Fibroblast of lung (primary cell): ENCODE data around the gene P2RY11. TPM values are rescaled to one million over a fixed set of nuclear protein-coding genes. Genes with fewer than 3 reads are reported as not detected.

Experiments
- DNase-seq, 2 donors: peaks; one replicate each; pipeline versions ENCODE4 v3.0.0 to v3.0.0-alpha.2; 2010; ENCODE audit warnings: low read depth in 2 of 2
- H2AFZ ChIP-seq: 2 replicates; pipeline ENCODE4 v1.5.1; 2012; ENCODE audit warnings: low read length, control low read depth, inconsistent platforms
- H3K27ac ChIP-seq: 2 replicates; pipeline ENCODE4 v1.5.1; 2011; ENCODE audit warnings: low read length, control low read depth; ENCODE audit not compliant: insufficient read depth
- H3K27me3 ChIP-seq: 2 replicates; pipeline ENCODE4 v1.5.1; 2011; ENCODE audit warnings: mild to moderate bottlenecking, low read length; ENCODE audit not compliant: control insufficient read depth, insufficient read depth
- H3K36me3 ChIP-seq: 2 replicates; pipeline ENCODE4 v1.5.1; 2011; ENCODE audit warnings: low read length; ENCODE audit not compliant: control insufficient read depth, insufficient read depth
- H3K4me1 ChIP-seq: 2 replicates; pipeline ENCODE4 v1.5.1; 2011; ENCODE audit warnings: low read length; ENCODE audit not compliant: control insufficient read depth, insufficient read depth; ENCODE audit errors: extremely low read depth
- H3K4me2 ChIP-seq: 2 replicates; pipeline ENCODE4 v1.5.1; 2011; ENCODE audit warnings: low read length, control low read depth; ENCODE audit not compliant: insufficient read depth; ENCODE audit errors: extremely low read depth
- H3K4me3 ChIP-seq, 4 experiments: fragments of 200-600 bp in 1 of 4; sonication (generic) in 1 of 4; replicated peaks in 1 of 4; 2 replicates each; pipeline ENCODE4 v1.5.1; 2011 to 2016; ENCODE audit warnings: low read length in 4 of 4, low read depth in 3 of 4, mild to moderate bottlenecking in 3 of 4, control low read depth in 2 of 4, inconsistent platforms in 1 of 4, mixed read lengths in 1 of 4; ENCODE audit not compliant: insufficient read depth in 1 of 4; ENCODE audit errors: control extremely low read depth in 1 of 4
- H3K79me2 ChIP-seq: 2 replicates; pipeline ENCODE4 v1.5.1; 2012; ENCODE audit warnings: mild to moderate bottlenecking, low read length, inconsistent platforms; ENCODE audit not compliant: control insufficient read depth, insufficient read depth
- H3K9ac ChIP-seq: 2 replicates; pipeline ENCODE4 v1.5.1; 2011; ENCODE audit warnings: mild to moderate bottlenecking, low read length, control low read depth; ENCODE audit not compliant: insufficient read depth
- H3K9me3 ChIP-seq: 2 replicates; pipeline ENCODE4 v1.5.1; 2012; ENCODE audit warnings: low read depth, low read length; ENCODE audit not compliant: control insufficient read depth, insufficient read depth
- H4K20me1 ChIP-seq: 2 replicates; pipeline ENCODE4 v1.5.1; 2011; ENCODE audit warnings: low read length; ENCODE audit not compliant: control insufficient read depth, insufficient read depth; ENCODE audit errors: extremely low read depth
- EZH2 ChIP-seq: IDR thresholded peaks from 2 replicates; pipeline ENCODE4 v1.5.1; 2012; ENCODE audit warnings: low read length, control low read depth, mild to moderate bottlenecking; ENCODE audit errors: missing control alignments
- polyA plus RNA-seq, 2 donors: library from polyadenylated mRNA; depleted of rRNA in 1 of 2; stranded (reverse) in 1 of 2; unstranded in 1 of 2; fragments of >200 nt; gene quantifications; 2 replicates each; pipeline ENCODE4 v1.2.1, GENCODE V29; 2011 to 2012; ENCODE audit warnings: missing spikeins in 1 of 2
- total RNA-seq: library from RNA; depleted of rRNA; stranded (reverse); fragments of >200 nt; gene quantifications from 2 replicates; pipeline ENCODE4 v1.2.1, GENCODE V29; 2014
- TF ChIP-seq, protein P1 (sequence below), 2 donors: IDR thresholded peaks in 1 of 2; conservative IDR thresholded peaks in 1 of 2; 1 replicate in 1 of 2; 2 replicates in 1 of 2; pipeline ENCODE4 v1.5.1; 2011 to 2012; ENCODE audit warnings: low read length in 2 of 2, control low read depth in 1 of 2, inconsistent platforms in 1 of 2, low read depth in 1 of 2, mild to moderate bottlenecking in 1 of 2

P2RY11 gene
- total and polyA plus RNA-seq, 2 donors (not counting 1 experiment from before 2014, with no cell fraction given) = 0.68 to 3.3 TPM

DNA sequence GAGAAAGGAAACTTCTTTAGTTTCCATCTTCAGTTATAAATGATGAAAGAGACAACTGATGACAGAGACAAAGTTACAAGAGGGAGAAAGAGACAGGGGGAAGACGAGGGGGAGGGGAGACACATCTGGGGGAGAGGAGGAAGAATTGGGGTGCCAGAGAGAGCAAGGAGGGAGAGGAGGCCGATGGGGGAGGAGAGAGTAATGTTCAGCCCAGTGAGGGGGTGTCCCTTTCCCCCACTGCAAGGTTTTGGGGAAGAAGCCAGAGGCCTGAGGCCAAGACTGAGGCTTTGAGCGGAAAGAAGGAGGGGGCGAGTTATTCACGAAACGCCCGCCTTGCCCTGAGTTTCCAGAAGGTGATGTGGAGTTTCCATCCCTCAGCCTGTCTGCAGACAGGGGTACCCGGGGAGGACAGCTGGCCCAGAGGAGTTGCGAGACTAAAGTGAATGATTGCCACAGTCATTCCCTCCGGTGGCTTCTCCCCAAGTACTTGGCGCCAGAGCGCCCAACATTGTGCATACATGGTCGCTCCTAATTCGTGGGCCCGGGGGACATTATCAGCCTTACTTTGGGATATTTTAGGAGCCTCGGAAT is 5.9 kb upstream of the P2RY11 start:
- Histone ChIP-seq H3K27ac (peak overlapping the region; percentile 92), H4K20me1 (no peaks in the 10 kb centered on the region), H2AFZ (peak overlapping the region; percentile 36), H3K4me3 (peak overlapping the region in 1 of 4 experiments; percentile 64), H3K4me2 (peak overlapping the region; percentile 70), H3K79me2 (peaks cover 22% of the 10 kb centered on the region), H3K9ac (no peak overlapping the region), H3K9me3 (no peaks in the 10 kb centered on the region), H3K27me3 (no peaks in the 10 kb centered on the region), H3K4me1 (peaks cover 6% of the 10 kb centered on the region), H3K36me3 (peaks cover 19% of the 10 kb centered on the region)
- TF ChIP-seq, protein P1, sequence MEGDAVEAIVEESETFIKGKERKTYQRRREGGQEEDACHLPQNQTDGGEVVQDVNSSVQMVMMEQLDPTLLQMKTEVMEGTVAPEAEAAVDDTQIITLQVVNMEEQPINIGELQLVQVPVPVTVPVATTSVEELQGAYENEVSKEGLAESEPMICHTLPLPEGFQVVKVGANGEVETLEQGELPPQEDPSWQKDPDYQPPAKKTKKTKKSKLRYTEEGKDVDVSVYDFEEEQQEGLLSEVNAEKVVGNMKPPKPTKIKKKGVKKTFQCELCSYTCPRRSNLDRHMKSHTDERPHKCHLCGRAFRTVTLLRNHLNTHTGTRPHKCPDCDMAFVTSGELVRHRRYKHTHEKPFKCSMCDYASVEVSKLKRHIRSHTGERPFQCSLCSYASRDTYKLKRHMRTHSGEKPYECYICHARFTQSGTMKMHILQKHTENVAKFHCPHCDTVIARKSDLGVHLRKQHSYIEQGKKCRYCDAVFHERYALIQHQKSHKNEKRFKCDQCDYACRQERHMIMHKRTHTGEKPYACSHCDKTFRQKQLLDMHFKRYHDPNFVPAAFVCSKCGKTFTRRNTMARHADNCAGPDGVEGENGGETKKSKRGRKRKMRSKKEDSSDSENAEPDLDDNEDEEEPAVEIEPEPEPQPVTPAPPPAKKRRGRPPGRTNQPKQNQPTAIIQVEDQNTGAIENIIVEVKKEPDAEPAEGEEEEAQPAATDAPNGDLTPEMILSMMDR (conservative IDR thresholded peaks at IDR 0.05 in 1 of 2, IDR thresholded peaks at IDR 0.05 in 1 of 2; ENCODE audit: low read depth in 1 of 2, low read length in 2 of 2) = no peak
- no peak for TF ChIP-seq EZH2
- no peak for DNase-seq

DNA sequence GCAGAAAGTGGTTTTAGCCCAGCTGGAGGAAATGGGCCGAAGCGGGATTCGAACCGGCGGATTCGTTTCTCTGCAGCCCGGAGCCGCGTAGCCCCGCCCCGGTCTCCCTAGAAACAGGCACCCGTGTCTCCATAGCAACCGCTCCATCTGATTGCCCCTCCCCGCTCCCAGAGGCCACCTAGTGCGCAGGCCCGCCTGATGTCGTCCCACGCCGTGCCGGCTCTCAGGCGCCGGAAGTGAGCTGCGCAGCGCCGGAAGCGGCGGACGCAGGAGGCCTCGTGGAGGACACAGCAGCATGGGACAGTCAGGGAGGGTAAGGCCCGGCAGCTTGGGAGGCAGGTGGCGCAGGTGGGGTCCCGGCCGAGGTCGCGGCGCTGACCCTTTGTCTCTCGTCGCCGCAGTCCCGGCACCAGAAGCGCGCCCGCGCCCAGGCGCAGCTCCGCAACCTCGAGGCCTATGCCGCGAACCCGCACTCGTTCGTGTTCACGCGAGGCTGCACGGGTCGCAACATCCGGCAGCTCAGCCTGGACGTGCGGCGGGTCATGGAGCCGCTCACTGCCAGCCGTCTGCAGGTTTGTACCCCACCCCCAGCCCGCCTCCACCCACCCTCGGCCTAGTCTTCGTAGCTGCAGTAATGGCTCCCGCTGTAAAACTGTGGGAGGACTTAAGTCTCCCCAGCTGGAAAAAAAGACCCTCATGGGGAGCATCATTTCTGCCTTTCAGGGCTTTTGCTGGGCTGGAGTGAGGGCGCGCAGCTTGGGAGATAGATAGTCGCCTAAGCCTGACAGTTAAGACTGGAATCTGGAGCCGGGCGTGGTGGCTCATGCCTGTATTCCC is 5.2 kb upstream of the P2RY11 start, which contains the start of gene PPAN:
PPAN (plus strand) TSS at position 263 of the 837 bp plus-strand sequence; CDS start at position 296, 33 bp downstream.
- H3K79me2 ChIP-seq = peaks cover 22% of the 10 kb centered on the region
- peak within 1 kb of the TSS; percentile 64 to 94 (median 92) for H3K4me3 ChIP-seq
- H3K27ac ChIP-seq = peak within 1 kb of the TSS; percentile 92
- H3K9me3 ChIP-seq = no peaks in the 10 kb centered on the region
- peak within 1 kb of the TSS; percentile 90 for H3K9ac ChIP-seq
- H4K20me1 ChIP-seq = no peaks in the 10 kb centered on the region
- H3K27me3 ChIP-seq = no peaks in the 10 kb centered on the region
- TF ChIP-seq, protein P1 (conservative IDR thresholded peaks at IDR 0.05 in 1 of 2, IDR thresholded peaks at IDR 0.05 in 1 of 2; ENCODE audit: low read depth in 1 of 2, low read length in 2 of 2) = no peak
- no peak for TF ChIP-seq EZH2
- H3K36me3 ChIP-seq = peaks cover 25% of the 10 kb centered on the region
- peak within 1 kb of the TSS; percentile 96 for H3K4me2 ChIP-seq
- peak; percentile 96 to 98 for DNase-seq
- peak within 1 kb of the TSS; percentile 51 for H2AFZ ChIP-seq
- peaks cover 6% of the 10 kb centered on the region for H3K4me1 ChIP-seq

DNA sequence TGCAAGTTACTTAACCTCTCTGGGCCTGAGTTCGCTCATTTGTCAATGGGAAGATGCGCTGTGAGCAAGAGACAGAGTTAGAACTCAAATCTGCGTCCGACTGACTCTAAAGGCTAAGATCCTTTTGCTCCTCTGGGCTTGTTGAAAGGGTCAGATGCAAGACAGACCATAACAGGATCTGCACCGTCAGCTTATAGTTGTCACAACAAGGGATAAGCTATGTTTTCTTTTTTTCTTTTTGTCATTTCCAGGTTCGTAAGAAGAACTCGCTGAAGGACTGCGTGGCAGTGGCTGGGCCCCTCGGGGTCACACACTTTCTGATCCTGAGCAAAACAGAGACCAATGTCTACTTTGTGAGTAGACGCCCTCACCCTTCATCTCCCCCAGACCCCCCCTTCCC is 4.2 kb upstream of the P2RY11 start:
- no peaks in the 10 kb centered on the region for H3K27me3 ChIP-seq
- H3K9ac ChIP-seq = peak overlapping the region; percentile 20
- TF ChIP-seq EZH2 = no peak
- TF ChIP-seq, protein P1 (conservative IDR thresholded peaks at IDR 0.05 in 1 of 2, IDR thresholded peaks at IDR 0.05 in 1 of 2; ENCODE audit: low read depth in 1 of 2, low read length in 2 of 2) = no peak
- H4K20me1 ChIP-seq = no peaks in the 10 kb centered on the region
- peaks cover 6% of the 10 kb centered on the region for H3K4me1 ChIP-seq
- peak overlapping the region; percentile 92 for H3K27ac ChIP-seq
- no peak for DNase-seq
- peaks cover 22% of the 10 kb centered on the region for H3K79me2 ChIP-seq
- no peak overlapping the region for H2AFZ ChIP-seq
- H3K9me3 ChIP-seq = no peaks in the 10 kb centered on the region
- peak overlapping the region; percentile 64 to 94 (median 92) for H3K4me3 ChIP-seq
- H3K4me2 ChIP-seq = peak overlapping the region; percentile 96
- H3K36me3 ChIP-seq = peaks cover 28% of the 10 kb centered on the region
